ENCODE measurements around the gene C1orf167. TPM values are rescaled to one million over a fixed set of nuclear protein-coding genes. Genes with fewer than 3 reads are reported as not detected.

The C1orf167 gene
- polyA plus RNA-seq, 1 of the 3 experiments (the other 2 are of a cell fraction) = 0.10 TPM

GRCh38 chr1:11736746-11737639, 25.0 kb upstream of the C1orf167 start:
- WGBS (ENCODE audit: low lambda C conversion rate) = 31% methylated on average over 6 of the region's 15 CpGs
- Histone ChIP-seq H3K9me3 (no peaks in the 10 kb centered on the region), H3K4me3 (ENCODE audit: low read depth in 2 of 2, low read length in 1 of 2) (peak overlapping the region; percentile 71 to 91), H3F3A (replicated peaks; ENCODE audit: insufficient read depth) (peaks cover 8% of the 10 kb centered on the region), H3K79me2 (ENCODE audit: insufficient read depth) (0 out of 2 replicates have a peak, but pooled peaks cover 6% of the 10 kb centered on the region), H3K9me2 (no peaks in the 10 kb centered on the region), H3K27ac (ENCODE audit: low read depth in 2 of 2, low read length in 1 of 2) (peak overlapping the region; percentile 43 to 56), H3K4me1 (ENCODE audit: control insufficient read depth in 1 of 2, insufficient read depth in 2 of 2, low read depth in 1 of 2, low read length in 1 of 2) (peaks cover 0 to 18% of the 10 kb centered on the region in 2 experiments; a peak in 2 of 4 replicates), H3K4me2 (peak overlapping the region; percentile 99), H3K27me3 (ENCODE audit: insufficient read depth) (no peaks in the 10 kb centered on the region), H4K20me1 (ENCODE audit: insufficient read depth) (no peaks in the 10 kb centered on the region), H3K36me3 (replicated peaks in 1 of 2; ENCODE audit: control insufficient read depth in 1 of 2, insufficient read depth in 2 of 2, low read length in 1 of 2) (no peaks in the 10 kb centered on the region), H2AFZ (ENCODE audit: low read depth) (peak overlapping the region; percentile 99), H3K9ac (peak overlapping the region; percentile 82)
- peak; percentile 66 for DNase-seq
- ChIA-PET CTCF (interaction anchor here (0.8 to 4.7 kb wide), 6 partner anchors 16 to 699 kb away, joined by 3 to 48 read pairs (median 5); no protein-coding TSS in a partner anchor), POLR2A (interaction anchor here (1.0 kb wide), 1 partner anchor 435 kb away, joined by 3 read pairs; no protein-coding TSS in a partner anchor)
- TF ChIP-seq MXI1 (IDR thresholded peaks at IDR 0.05; ENCODE audit: low read depth, low read length) (peak; percentile 88), FOXJ3 (CRISPR knock-in tag; IDR thresholded peaks at IDR 0.05) (no peak), RXRA (IDR thresholded peaks at IDR 0.05; ENCODE audit: borderline replicate concordance, low read depth) (no peak), YY1 (IDR thresholded peaks at IDR 0.05; ENCODE audit: low read depth) (peak; percentile 68; the same call in 1 of the 2 replicates)
- TF ChIP-seq, protein P1, sequence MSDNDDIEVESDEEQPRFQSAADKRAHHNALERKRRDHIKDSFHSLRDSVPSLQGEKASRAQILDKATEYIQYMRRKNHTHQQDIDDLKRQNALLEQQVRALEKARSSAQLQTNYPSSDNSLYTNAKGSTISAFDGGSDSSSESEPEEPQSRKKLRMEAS (IDR thresholded peaks at IDR 0.05; ENCODE audit: low read depth) = peak; percentile 72; the same call in 1 of the 2 replicates

DNA sequence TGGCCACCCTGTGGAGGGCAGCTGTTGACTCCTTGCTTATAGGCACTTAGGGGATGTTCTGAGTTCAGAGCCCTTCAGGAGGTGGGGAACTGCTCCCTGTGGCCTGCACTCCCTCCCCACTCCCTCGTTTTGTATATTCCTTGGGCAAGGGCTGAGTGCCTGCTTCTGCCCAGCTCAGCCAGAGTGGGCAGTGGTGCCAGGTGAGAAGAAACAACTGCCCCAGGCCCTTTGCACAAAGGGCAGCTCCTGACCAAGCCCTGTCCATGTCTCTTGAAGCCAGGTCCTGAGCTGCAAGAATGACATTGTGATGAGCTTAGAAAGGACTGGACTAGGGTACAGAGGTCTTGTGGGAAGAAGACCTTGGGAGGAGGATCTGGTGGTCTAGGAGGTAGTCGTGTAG, 23.9 kb upstream of the C1orf167 start:
- no peak for TF ChIP-seq NRF1 (IDR thresholded peaks at IDR 0.05; ENCODE audit: low read depth, low read length)
- Histone ChIP-seq H3K9ac (no peak overlapping the region), H3K79me2 (ENCODE audit: insufficient read depth) (peaks cover 10% of the 10 kb centered on the region; the same call in 1 of the 2 replicates), H3K9me2 (no peaks in the 10 kb centered on the region), H3F3A (replicated peaks; ENCODE audit: insufficient read depth) (peaks cover 8% of the 10 kb centered on the region), H3K4me2 (no peak overlapping the region), H3K27me3 (ENCODE audit: insufficient read depth) (no peaks in the 10 kb centered on the region), H2AFZ (ENCODE audit: low read depth) (no peak overlapping the region), H3K27ac (ENCODE audit: low read depth in 2 of 2, low read length in 1 of 2) (no peak overlapping the region), H3K36me3 (replicated peaks in 1 of 2; ENCODE audit: control insufficient read depth in 1 of 2, insufficient read depth in 2 of 2, low read length in 1 of 2) (no peaks in the 10 kb centered on the region), H3K9me3 (no peaks in the 10 kb centered on the region), H3K4me3 (ENCODE audit: low read depth in 2 of 2, low read length in 1 of 2) (no peak overlapping the region), H4K20me1 (ENCODE audit: insufficient read depth) (no peaks in the 10 kb centered on the region), H3K4me1 (ENCODE audit: control insufficient read depth in 1 of 2, insufficient read depth in 2 of 2, low read depth in 1 of 2, low read length in 1 of 2) (peaks cover 0 to 18% of the 10 kb centered on the region in 2 experiments; a peak in 2 of 4 replicates)
- ChIA-PET POLR2A (no interaction called here), CTCF (interaction anchor here (1.2 to 4.7 kb wide), 3 partner anchors 17 to 700 kb away, joined by 4 to 48 read pairs (median 6); no protein-coding TSS in a partner anchor)
- WGBS (ENCODE audit: low lambda C conversion rate) = 77% methylated on average over 2 of the region's 2 CpGs
- no peak for DNase-seq

GRCh38 chr1:11738783-11739182, 23.2 kb upstream of the C1orf167 start:
- H3F3A ChIP-seq (replicated peaks; ENCODE audit: insufficient read depth) = peaks cover 8% of the 10 kb centered on the region
- no peaks in the 10 kb centered on the region for H3K36me3 ChIP-seq (replicated peaks in 1 of 2; ENCODE audit: control insufficient read depth in 1 of 2, insufficient read depth in 2 of 2, low read length in 1 of 2)
- H3K9ac ChIP-seq = no peak overlapping the region
- ChIA-PET POLR2A (no interaction called here), CTCF (interaction anchor here (1.2 to 4.7 kb wide), 2 partner anchors 18 to 88 kb away, joined by 4 to 48 read pairs; no protein-coding TSS in a partner anchor)
- 97% methylated on average over 6 of the region's 6 CpGs for WGBS (ENCODE audit: low lambda C conversion rate)
- H2AFZ ChIP-seq (ENCODE audit: low read depth) = no peak overlapping the region
- H3K79me2 ChIP-seq (ENCODE audit: insufficient read depth) = peaks cover 10% of the 10 kb centered on the region; the same call in 1 of the 2 replicates
- H3K9me2 ChIP-seq = no peaks in the 10 kb centered on the region
- H4K20me1 ChIP-seq (ENCODE audit: insufficient read depth) = no peaks in the 10 kb centered on the region
- H3K4me3 ChIP-seq (ENCODE audit: low read depth in 2 of 2, low read length in 1 of 2) = no peak overlapping the region
- no peak overlapping the region for H3K27ac ChIP-seq (ENCODE audit: low read depth in 2 of 2, low read length in 1 of 2)
- no peaks in the 10 kb centered on the region for H3K9me3 ChIP-seq
- H3K4me1 ChIP-seq (ENCODE audit: control insufficient read depth in 1 of 2, insufficient read depth in 2 of 2, low read depth in 1 of 2, low read length in 1 of 2) = peaks cover 0 to 18% of the 10 kb centered on the region in 2 experiments; a peak in 2 of 4 replicates
- DNase-seq = no peak
- no peaks in the 10 kb centered on the region for H3K27me3 ChIP-seq (ENCODE audit: insufficient read depth)
- H3K4me2 ChIP-seq = no peak overlapping the region
- TF ChIP-seq FOXJ3 (CRISPR knock-in tag; IDR thresholded peaks at IDR 0.05) (no peak), FOXM1 (IDR thresholded peaks at IDR 0.05; ENCODE audit: low read depth) (no peak), IRF3 (IDR thresholded peaks at IDR 0.05; ENCODE audit: low read depth, low read length) (no peak), FOSL2 (IDR thresholded peaks at IDR 0.05; ENCODE audit: borderline replicate concordance, low read depth) (no peak), EZH2phosphoT487 (IDR thresholded peaks at IDR 0.05; ENCODE audit: borderline replicate concordance, low read depth) (no peak), RFX5 (IDR thresholded peaks at IDR 0.05; ENCODE audit: low read length) (no peak), SIN3A (IDR thresholded peaks at IDR 0.05; ENCODE audit: borderline replicate concordance, low read depth, low read length) (no peak), RXRA (IDR thresholded peaks at IDR 0.05; ENCODE audit: borderline replicate concordance, low read depth) (no peak), MXI1 (IDR thresholded peaks at IDR 0.05; ENCODE audit: low read depth, low read length) (no peak), SMC3 (IDR thresholded peaks at IDR 0.05; ENCODE audit: low read depth, low read length) (no peak), TCF12 (IDR thresholded peaks at IDR 0.05) (no peak)
- TF ChIP-seq, protein P2, sequence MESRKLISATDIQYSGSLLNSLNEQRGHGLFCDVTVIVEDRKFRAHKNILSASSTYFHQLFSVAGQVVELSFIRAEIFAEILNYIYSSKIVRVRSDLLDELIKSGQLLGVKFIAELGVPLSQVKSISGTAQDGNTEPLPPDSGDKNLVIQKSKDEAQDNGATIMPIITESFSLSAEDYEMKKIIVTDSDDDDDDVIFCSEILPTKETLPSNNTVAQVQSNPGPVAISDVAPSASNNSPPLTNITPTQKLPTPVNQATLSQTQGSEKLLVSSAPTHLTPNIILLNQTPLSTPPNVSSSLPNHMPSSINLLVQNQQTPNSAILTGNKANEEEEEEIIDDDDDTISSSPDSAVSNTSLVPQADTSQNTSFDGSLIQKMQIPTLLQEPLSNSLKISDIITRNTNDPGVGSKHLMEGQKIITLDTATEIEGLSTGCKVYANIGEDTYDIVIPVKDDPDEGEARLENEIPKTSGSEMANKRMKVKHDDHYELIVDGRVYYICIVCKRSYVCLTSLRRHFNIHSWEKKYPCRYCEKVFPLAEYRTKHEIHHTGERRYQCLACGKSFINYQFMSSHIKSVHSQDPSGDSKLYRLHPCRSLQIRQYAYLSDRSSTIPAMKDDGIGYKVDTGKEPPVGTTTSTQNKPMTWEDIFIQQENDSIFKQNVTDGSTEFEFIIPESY (IDR thresholded peaks at IDR 0.05; ENCODE audit: borderline replicate concordance, low read depth) = no peak
- TF ChIP-seq, protein P1 (IDR thresholded peaks at IDR 0.05; ENCODE audit: low read depth) = no peak

Data from SK-N-SH (cell line).